Prostate gland (tissue), 2 donors: Measurements from ENCODE around the gene MED20.

Experiments used
- CTCF ChIP-seq, 4 experiments: fragments of 200-600 bp in 2 of 4; fragments of 450-650 bp in 2 of 4; sonication (generic) in 2 of 4; IDR thresholded peaks; 1 replicate in 3 of 4; 2 replicates in 1 of 4; pipeline ENCODE4 v1.5.1; 2016 to 2019; ENCODE audit warnings: antibody characterized with exemption in 4 of 4, mild to moderate bottlenecking in 2 of 4, moderate library complexity in 2 of 4
- POLR2A ChIP-seq: fragments of 450-650 bp; IDR thresholded peaks from one replicate; pipeline ENCODE4 v1.6.1; 2016; ENCODE audit warnings: antibody characterized with exemption, mild to moderate bottlenecking
- POLR2AphosphoS5 ChIP-seq: sonication (generic); formaldehyde crosslinking; IDR thresholded peaks from one replicate; pipeline ENCODE4 v1.6.1; 2017; ENCODE audit warnings: antibody characterized with exemption

GRCh38 chr6:41940759-41941279, 19.9 kb upstream of the MED20 start:
- peak in 1 of 4 experiments; percentile 6 for TF ChIP-seq CTCF (IDR thresholded peaks at IDR 0.05)
- TF ChIP-seq POLR2A = no peak
- TF ChIP-seq POLR2AphosphoS5 = no peak
